Left ventricle myocardium inferior (tissue), 1 donor: Measurements from ENCODE around the gene CNTNAP2. TPM values are rescaled to one million over a fixed set of nuclear protein-coding genes. Genes with fewer than 3 reads are reported as not detected.

Source experiments
- DNase-seq: peaks from one replicate; pipeline ENCODE4 v3.0.0-alpha.2; 2020
- H3K27ac ChIP-seq: fragments of 200-600 bp; replicated peaks from 2 replicates; pipeline ENCODE4 v1.8.0; 2021
- H3K27me3 ChIP-seq: fragments of 200-600 bp; 2 replicates; pipeline ENCODE4 v1.8.0; 2021; ENCODE audit warnings: low read depth
- H3K36me3 ChIP-seq: fragments of 200-600 bp; 2 replicates; pipeline ENCODE4 v1.8.0; 2021
- H3K4me1 ChIP-seq: fragments of 200-600 bp; 2 replicates; pipeline ENCODE4 v1.8.0; 2021
- H3K4me3 ChIP-seq: fragments of 200-600 bp; 2 replicates; pipeline ENCODE4 v1.8.0; 2021; ENCODE audit warnings: mild to moderate bottlenecking, moderate library complexity
- H3K9me3 ChIP-seq: fragments of 200-600 bp; replicated peaks from 2 replicates; pipeline ENCODE4 v1.8.0; 2021
- intact Hi-C: fragments of 100-400 bp; cut with micrococcal nuclease; formaldehyde crosslinking; loops from one replicate; pipeline ENCODE4 v1.11.0; 2022
- total RNA-seq: library from RNA; stranded (reverse); fragmentation: NEBNext Ultra II Directional; extraction: Animal tissue kit (Norgen Biotek cat#: 25700); gene quantifications from one replicate; pipeline ENCODE4 v1.2.1, GENCODE V29; 2021
- TF ChIP-seq, protein P1 (sequence below): fragments of 200-600 bp; IDR thresholded peaks from 2 replicates; pipeline ENCODE4 v1.8.0; 2021; ENCODE audit warnings: antibody characterized with exemption, mild to moderate bottlenecking, borderline replicate concordance
- donor health status: DM: no; HTN: yes; CAD: no; lungs with severe emphysema.

Gene CNTNAP2
- total RNA-seq, 1 donor from 2014 or later, result 0.99 TPM

- Histone ChIP-seq H3K27ac (no peak overlapping the region), H3K9me3 (no peaks in the 10 kb centered on the region), H3K4me1 (no peaks in the 10 kb centered on the region), H3K36me3 (no peaks in the 10 kb centered on the region), H3K4me3 (no peak overlapping the region), H3K27me3 (no peaks in the 10 kb centered on the region)
- TF ChIP-seq, protein P1, sequence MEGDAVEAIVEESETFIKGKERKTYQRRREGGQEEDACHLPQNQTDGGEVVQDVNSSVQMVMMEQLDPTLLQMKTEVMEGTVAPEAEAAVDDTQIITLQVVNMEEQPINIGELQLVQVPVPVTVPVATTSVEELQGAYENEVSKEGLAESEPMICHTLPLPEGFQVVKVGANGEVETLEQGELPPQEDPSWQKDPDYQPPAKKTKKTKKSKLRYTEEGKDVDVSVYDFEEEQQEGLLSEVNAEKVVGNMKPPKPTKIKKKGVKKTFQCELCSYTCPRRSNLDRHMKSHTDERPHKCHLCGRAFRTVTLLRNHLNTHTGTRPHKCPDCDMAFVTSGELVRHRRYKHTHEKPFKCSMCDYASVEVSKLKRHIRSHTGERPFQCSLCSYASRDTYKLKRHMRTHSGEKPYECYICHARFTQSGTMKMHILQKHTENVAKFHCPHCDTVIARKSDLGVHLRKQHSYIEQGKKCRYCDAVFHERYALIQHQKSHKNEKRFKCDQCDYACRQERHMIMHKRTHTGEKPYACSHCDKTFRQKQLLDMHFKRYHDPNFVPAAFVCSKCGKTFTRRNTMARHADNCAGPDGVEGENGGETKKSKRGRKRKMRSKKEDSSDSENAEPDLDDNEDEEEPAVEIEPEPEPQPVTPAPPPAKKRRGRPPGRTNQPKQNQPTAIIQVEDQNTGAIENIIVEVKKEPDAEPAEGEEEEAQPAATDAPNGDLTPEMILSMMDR, result no peak
- intact Hi-C loops, result no loop called here
- DNase-seq, result no peak
Measured at GRCh38 chr7:148049068-148049467, 1932.5 kb downstream of the CNTNAP2 start.

DNA sequence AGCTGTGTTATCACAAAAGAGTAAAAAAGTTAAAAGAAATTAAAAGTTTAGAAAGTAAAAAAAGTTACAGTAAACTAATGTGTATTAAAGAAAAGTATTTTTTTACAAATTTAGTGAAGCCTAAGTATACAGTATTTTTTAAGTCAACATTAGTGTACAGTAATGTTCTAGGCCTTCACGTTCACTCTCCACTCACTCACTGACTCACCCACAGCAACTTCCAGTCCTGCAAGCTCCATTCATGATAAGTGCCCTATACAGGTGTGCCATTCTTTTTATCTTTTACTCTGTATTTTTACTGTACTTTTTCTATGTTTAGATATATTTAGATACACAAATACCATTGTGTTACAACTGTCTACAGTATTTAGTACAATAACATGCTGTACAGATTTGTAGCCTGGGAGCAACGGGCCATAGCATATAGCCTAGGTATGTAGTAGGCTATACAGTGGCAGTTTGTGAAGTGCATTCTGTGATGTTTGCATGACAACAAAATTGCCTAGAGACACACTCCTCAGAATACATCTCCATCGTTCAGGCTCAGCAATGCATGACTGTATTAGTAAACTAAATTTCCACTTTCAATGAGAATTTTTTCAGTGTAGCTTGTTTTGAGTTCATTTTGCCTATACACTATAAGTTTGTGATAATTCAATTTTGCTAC lies 1934.0 kb downstream of the CNTNAP2 start:
- no peaks in the 10 kb centered on the region for H3K4me1 ChIP-seq
- no peaks in the 10 kb centered on the region for H3K36me3 ChIP-seq
- no peaks in the 10 kb centered on the region for H3K9me3 ChIP-seq
- H3K4me3 ChIP-seq, result no peak overlapping the region
- no peak overlapping the region for H3K27ac ChIP-seq
- TF ChIP-seq, protein P1, result no peak
- H3K27me3 ChIP-seq, result no peaks in the 10 kb centered on the region
- DNase-seq, result no peak
- intact Hi-C loops, result no loop called here

- Histone ChIP-seq H3K36me3 (no peaks in the 10 kb centered on the region), H3K9me3 (no peaks in the 10 kb centered on the region), H3K4me3 (no peak overlapping the region), H3K4me1 (no peaks in the 10 kb centered on the region), H3K27me3 (no peaks in the 10 kb centered on the region), H3K27ac (no peak overlapping the region)
- intact Hi-C loops, result no loop called here
- TF ChIP-seq, protein P1, result no peak
- no peak for DNase-seq
Measured at GRCh38 chr7:148056406-148056805, 1939.8 kb downstream of the CNTNAP2 start.

DNA sequence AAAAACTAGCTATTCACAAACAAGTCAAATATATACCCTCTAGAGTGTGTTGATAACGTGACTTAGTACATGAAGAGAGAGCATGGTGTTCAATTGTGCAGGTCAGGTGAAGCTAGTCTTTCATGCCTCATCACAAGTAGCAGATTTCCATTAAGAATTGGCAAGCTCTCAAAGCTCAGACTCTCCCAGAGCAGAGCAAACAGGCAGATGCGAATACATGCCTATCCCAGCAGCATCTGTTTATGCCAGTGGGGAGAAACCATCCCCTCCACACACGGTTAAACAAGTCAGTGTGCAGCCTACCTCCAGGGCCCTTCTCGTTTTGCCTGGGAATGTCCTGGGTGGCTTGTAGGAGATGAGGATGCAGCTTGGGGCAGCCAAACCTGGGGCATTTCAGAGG lies 1941.5 kb downstream of the CNTNAP2 start:
- intact Hi-C loops, result no loop called here
- H3K27ac ChIP-seq, result no peak overlapping the region

DNA sequence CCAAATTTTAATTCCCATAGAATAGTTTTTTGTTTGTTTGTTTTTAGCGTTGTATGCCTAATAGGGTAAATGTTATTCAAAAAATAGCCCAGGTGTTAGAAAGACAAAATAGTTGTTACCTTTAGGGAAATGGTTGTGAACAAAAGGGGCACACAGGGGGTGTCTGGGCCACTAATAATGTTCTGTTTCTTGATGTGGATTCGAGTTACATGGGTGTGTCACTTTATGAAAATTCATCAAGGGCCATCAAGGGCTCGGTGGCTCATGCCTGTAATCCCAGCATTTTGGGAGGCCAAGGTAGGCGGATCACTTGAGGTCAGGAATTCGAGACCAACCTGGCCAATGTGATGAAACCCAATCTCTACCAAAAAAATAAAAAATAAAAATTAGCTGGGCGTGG lies 1942.2 kb downstream of the CNTNAP2 start:
- H3K27me3 ChIP-seq, result no peaks in the 10 kb centered on the region
- H3K36me3 ChIP-seq, result no peaks in the 10 kb centered on the region
- no peak for DNase-seq
- H3K9me3 ChIP-seq, result peaks cover 5% of the 10 kb centered on the region
- TF ChIP-seq, protein P1, result no peak
- no peak overlapping the region for H3K4me3 ChIP-seq
- intact Hi-C loops, result no loop called here
- H3K4me1 ChIP-seq, result no peaks in the 10 kb centered on the region
- H3K27ac ChIP-seq, result no peak overlapping the region

More for the DNA sequence above, 1941.5 kb downstream of the CNTNAP2 start:
- TF ChIP-seq, protein P1, result no peak
- H3K27me3 ChIP-seq, result no peaks in the 10 kb centered on the region
- H3K4me1 ChIP-seq, result no peaks in the 10 kb centered on the region
- H3K9me3 ChIP-seq, result peaks cover 1% of the 10 kb centered on the region
- DNase-seq, result no peak
- no peaks in the 10 kb centered on the region for H3K36me3 ChIP-seq
- H3K4me3 ChIP-seq, result no peak overlapping the region
